Glutamatergic neuron (in vitro differentiated cells): ENCODE measurements around the gene LHCGR. TPM values are rescaled to one million over a fixed set of nuclear protein-coding genes. Genes with fewer than 3 reads are reported as not detected.

Experiments used
- DNase-seq: peaks from one replicate; pipeline ENCODE4 v3.0.0; 2022
- H3K27ac Mint-ChIP-seq: one replicate; pipeline ENCODE4 v1.8.0; 2020; ENCODE audit warnings: mild to moderate bottlenecking, mixed read lengths, inconsistent platforms; ENCODE audit not compliant: unreplicated experiment
- H3K27me3 Mint-ChIP-seq: one replicate; pipeline ENCODE4 v1.8.0; 2020; ENCODE audit warnings: mild to moderate bottlenecking, moderate library complexity, mixed read lengths, inconsistent platforms; ENCODE audit not compliant: unreplicated experiment
- H3K36me3 Mint-ChIP-seq: one replicate; pipeline ENCODE4 v1.8.0; 2020; ENCODE audit warnings: mild to moderate bottlenecking, mixed read lengths, inconsistent platforms; ENCODE audit not compliant: unreplicated experiment
- H3K4me1 Mint-ChIP-seq: one replicate; pipeline ENCODE4 v1.8.0; 2020; ENCODE audit warnings: mild to moderate bottlenecking, low read depth, mixed read lengths, inconsistent platforms; ENCODE audit not compliant: unreplicated experiment
- H3K4me3 Mint-ChIP-seq: one replicate; pipeline ENCODE4 v1.8.0; 2020; ENCODE audit warnings: mild to moderate bottlenecking, mixed read lengths, inconsistent platforms; ENCODE audit not compliant: unreplicated experiment
- H3K9me3 Mint-ChIP-seq: one replicate; pipeline ENCODE4 v1.8.0; 2020; ENCODE audit warnings: mild to moderate bottlenecking, moderate library complexity, mixed read lengths, inconsistent platforms; ENCODE audit not compliant: unreplicated experiment
- total RNA-seq: library from RNA; stranded (reverse); fragmentation: NEBNext Ultra II Directional; extraction: Animal tissue kit (Norgen Biotek cat#: 25700); gene quantifications from one replicate; pipeline ENCODE4 v1.2.1, GENCODE V29; 2021; ENCODE audit not compliant: unreplicated experiment
- TF ChIP-seq, protein P1 (sequence below): fragments of 200-600 bp; sonication (generic); IDR thresholded peaks from one replicate; pipeline ENCODE4 v1.5.0; 2021; ENCODE audit not compliant: partially characterized antibody, unreplicated experiment

Gene LHCGR
- total RNA-seq, 1 donor from 2014 or later, result not detected

GRCh38 chr2:48734576-48735303, 20.8 kb downstream of the LHCGR start:
- TF ChIP-seq, protein P1, sequence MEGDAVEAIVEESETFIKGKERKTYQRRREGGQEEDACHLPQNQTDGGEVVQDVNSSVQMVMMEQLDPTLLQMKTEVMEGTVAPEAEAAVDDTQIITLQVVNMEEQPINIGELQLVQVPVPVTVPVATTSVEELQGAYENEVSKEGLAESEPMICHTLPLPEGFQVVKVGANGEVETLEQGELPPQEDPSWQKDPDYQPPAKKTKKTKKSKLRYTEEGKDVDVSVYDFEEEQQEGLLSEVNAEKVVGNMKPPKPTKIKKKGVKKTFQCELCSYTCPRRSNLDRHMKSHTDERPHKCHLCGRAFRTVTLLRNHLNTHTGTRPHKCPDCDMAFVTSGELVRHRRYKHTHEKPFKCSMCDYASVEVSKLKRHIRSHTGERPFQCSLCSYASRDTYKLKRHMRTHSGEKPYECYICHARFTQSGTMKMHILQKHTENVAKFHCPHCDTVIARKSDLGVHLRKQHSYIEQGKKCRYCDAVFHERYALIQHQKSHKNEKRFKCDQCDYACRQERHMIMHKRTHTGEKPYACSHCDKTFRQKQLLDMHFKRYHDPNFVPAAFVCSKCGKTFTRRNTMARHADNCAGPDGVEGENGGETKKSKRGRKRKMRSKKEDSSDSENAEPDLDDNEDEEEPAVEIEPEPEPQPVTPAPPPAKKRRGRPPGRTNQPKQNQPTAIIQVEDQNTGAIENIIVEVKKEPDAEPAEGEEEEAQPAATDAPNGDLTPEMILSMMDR, result no peak
- H3K27me3 Mint-ChIP-seq, result peaks cover 1% of the 10 kb centered on the region
- H3K36me3 Mint-ChIP-seq, result no peaks in the 10 kb centered on the region
- peaks cover 5% of the 10 kb centered on the region for H3K4me1 Mint-ChIP-seq
- H3K27ac Mint-ChIP-seq, result no peak overlapping the region
- DNase-seq, result no peak
- no peak overlapping the region for H3K4me3 Mint-ChIP-seq
- H3K9me3 Mint-ChIP-seq, result no peaks in the 10 kb centered on the region

DNA sequence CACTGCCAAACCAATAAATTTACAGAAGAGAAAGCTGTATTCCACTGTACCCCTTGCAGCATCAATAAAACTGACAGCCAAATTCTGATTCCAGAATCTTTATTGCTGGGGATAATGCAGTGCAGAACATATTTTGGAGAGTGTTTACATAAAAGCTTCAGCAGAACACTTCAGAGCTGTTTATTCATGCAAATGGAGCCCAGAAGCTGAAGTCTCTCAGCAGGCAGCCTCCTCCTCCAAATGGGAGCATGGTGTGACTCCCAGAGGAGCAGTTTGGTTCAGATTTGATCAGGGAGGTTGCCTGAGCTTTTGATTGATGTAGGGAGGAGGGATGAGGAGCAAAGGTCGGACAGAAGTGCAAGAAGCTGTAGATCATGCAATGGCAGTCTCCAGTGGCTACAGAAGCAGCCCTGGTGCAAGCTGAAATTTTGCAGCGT, 22.4 kb downstream of the LHCGR start:
- Mint-ChIP-seq H3K27me3 (no peaks in the 10 kb centered on the region), H3K4me1 (peaks cover 5% of the 10 kb centered on the region), H3K4me3 (no peak overlapping the region), H3K9me3 (no peaks in the 10 kb centered on the region), H3K36me3 (no peaks in the 10 kb centered on the region), H3K27ac (no peak overlapping the region)
- TF ChIP-seq, protein P1, result no peak
- DNase-seq, result no peak

DNA sequence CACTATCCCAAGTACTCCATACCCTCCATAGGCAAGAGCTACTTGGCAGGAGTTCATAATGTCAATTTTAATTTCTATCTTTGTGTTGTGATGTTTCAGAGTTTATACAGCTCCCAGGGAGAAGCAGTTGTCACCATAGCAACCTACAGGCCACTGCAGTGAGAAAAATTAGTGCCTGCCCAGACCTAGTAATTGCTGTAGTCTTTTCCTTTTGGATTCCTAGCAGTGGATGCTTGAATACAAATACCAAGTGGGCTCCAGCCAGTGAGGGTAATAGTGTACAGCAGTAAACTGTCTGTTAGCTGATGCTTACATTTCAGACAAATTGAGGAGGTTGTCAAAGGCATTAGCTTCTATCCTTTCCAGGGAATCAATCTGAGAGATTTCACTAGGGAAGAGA, 26.7 kb downstream of the LHCGR start:
- Mint-ChIP-seq H3K27ac (no peak overlapping the region), H3K36me3 (no peaks in the 10 kb centered on the region), H3K4me1 (peaks cover 5% of the 10 kb centered on the region), H3K4me3 (no peak overlapping the region), H3K9me3 (no peaks in the 10 kb centered on the region), H3K27me3 (no peaks in the 10 kb centered on the region)
- TF ChIP-seq, protein P1, result no peak
- DNase-seq, result no peak

DNA sequence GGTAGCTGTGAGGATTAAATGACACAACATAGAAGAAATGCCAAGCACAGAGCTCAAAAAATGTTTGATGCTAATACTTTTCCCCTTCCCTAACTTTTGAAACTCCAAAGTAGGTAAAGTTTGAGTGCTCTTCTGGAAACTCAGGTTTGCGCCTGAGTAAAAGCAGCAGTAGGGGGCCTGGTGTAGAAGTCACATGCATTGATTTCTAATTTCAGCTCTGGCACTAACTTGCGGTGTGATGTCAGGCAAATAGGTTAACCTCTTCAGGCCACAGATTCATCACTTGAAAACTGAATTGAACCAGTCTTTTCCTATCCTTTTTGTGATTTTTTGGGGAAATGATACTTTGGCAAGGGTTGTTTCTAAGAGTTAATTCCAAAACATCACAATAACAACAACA, 27.2 kb downstream of the LHCGR start:
- TF ChIP-seq, protein P1, result no peak
- peaks cover 3% of the 10 kb centered on the region for H3K4me1 Mint-ChIP-seq
- no peak for DNase-seq
- no peaks in the 10 kb centered on the region for H3K9me3 Mint-ChIP-seq
- H3K27ac Mint-ChIP-seq, result no peak overlapping the region
- H3K36me3 Mint-ChIP-seq, result no peaks in the 10 kb centered on the region
- H3K27me3 Mint-ChIP-seq, result no peaks in the 10 kb centered on the region
- H3K4me3 Mint-ChIP-seq, result no peak overlapping the region

GRCh38 chr2:48727560-48727959, 28.0 kb downstream of the LHCGR start:
- no peaks in the 10 kb centered on the region for H3K36me3 Mint-ChIP-seq
- no peak overlapping the region for H3K27ac Mint-ChIP-seq
- H3K4me3 Mint-ChIP-seq, result no peak overlapping the region
- H3K9me3 Mint-ChIP-seq, result no peaks in the 10 kb centered on the region
- TF ChIP-seq, protein P1, result no peak
- DNase-seq, result no peak
- H3K27me3 Mint-ChIP-seq, result no peaks in the 10 kb centered on the region
- H3K4me1 Mint-ChIP-seq, result no peaks in the 10 kb centered on the region
